SH-SY5Y (cell line): Measurements from ENCODE around the gene GTF2B.

ENCODE experiments used
- GATA2 ChIP-seq: IDR thresholded peaks from 2 replicates; pipeline ENCODE4 v1.6.1; 2011; ENCODE audit warnings: mild to moderate bottlenecking, low read depth, low read length
- GATA3 ChIP-seq: IDR thresholded peaks from 2 replicates; pipeline ENCODE4 v1.6.1; 2011; ENCODE audit warnings: low read depth, mild to moderate bottlenecking, low read length, moderate library complexity

Gene GTF2B

GRCh38 chr1:88825721-88826120, 65.6 kb downstream of the GTF2B start:
- TF ChIP-seq GATA2 (no peak), GATA3 (no peak)

GRCh38 chr1:88813471-88813870, 77.9 kb downstream of the GTF2B start:
- TF ChIP-seq GATA3, result no peak
- no peak for TF ChIP-seq GATA2

GRCh38 chr1:88812366-88812765, 79.0 kb downstream of the GTF2B start:
- no peak for TF ChIP-seq GATA2
- TF ChIP-seq GATA3, result no peak

GRCh38 chr1:88803444-88803843, 87.9 kb downstream of the GTF2B start:
- no peak for TF ChIP-seq GATA3
- no peak for TF ChIP-seq GATA2

- no peak for TF ChIP-seq GATA2
Observed at GRCh38 chr1:88802950-88803349, 88.4 kb downstream of the GTF2B start.
